KOPT-K1 (cell line): ENCODE measurements around the gene FHIT.

ENCODE experiments used
- H3K27ac ChIP-seq: fragments of 200-600 bp; sonication (generic); 2 replicates; pipeline ENCODE4 v1.5.1; 2016; ENCODE audit warnings: antibody characterized with exemption, mild to moderate bottlenecking, low read depth, low read length; ENCODE audit not compliant: poor library complexity, severe bottlenecking
- H3K36me3 ChIP-seq: fragments of 200-600 bp; sonication (generic); 2 replicates; pipeline ENCODE4 v1.5.1; 2017; ENCODE audit warnings: antibody characterized with exemption, mild to moderate bottlenecking, low read length, moderate library complexity; ENCODE audit not compliant: insufficient read depth
- H3K9me3 ChIP-seq: fragments of 200-600 bp; sonication (generic); 2 replicates; pipeline ENCODE4 v1.5.1; 2017; ENCODE audit warnings: antibody characterized with exemption, low read length, mild to moderate bottlenecking; ENCODE audit not compliant: insufficient read depth, poor library complexity, severe bottlenecking

FHIT gene

DNA sequence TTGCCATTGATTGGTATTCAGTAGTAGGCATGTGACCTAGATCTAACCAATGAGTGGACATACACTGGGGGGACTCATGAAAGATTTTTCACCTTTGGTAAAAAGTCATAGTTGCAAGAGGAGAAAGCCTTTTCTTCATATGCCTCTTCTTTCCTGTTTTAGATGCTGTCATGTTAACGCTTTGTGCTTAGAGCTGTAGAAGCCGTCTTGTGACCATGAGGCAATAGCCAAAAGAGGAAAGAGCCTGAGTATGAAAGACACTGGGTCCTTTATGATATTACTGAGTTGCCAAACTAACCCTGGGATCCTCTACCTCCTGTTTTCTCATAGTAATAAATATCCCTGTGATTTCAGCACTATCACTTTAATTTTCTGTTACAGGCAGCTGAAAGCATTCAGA lies 396.0 kb downstream of the FHIT start:
- Histone ChIP-seq H3K9me3 (peaks cover 4% of the 10 kb centered on the region), H3K27ac (no peak overlapping the region), H3K36me3 (no peaks in the 10 kb centered on the region)

- no peaks in the 10 kb centered on the region for H3K36me3 ChIP-seq
- no peak overlapping the region for H3K27ac ChIP-seq
These were observed 396.5 kb downstream of the FHIT start for GRCh38 chr3:60854791-60855190.

DNA sequence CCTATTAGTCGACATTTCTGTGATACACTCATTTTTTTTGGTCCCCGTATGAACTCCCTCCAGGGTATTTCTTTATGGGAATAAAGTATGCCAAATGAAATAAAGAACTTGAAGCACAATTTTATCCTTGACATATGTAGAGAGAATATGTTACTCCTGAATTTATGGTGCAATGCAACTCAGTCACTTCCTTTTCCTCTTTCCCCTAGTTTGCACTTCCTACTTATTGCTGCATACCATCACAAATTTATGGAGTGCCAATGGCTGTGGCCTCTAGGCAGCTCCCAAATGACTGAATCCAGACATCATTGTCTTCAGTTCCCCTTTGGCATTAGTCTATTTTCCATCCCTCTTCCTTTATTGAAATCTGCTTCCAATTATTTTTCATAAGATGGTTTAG lies 403.5 kb downstream of the FHIT start:
- no peak overlapping the region for H3K27ac ChIP-seq
- H3K36me3 ChIP-seq = no peaks in the 10 kb centered on the region
- peaks cover 4% of the 10 kb centered on the region for H3K9me3 ChIP-seq

More at GRCh38 chr3:60854791-60855190, 396.5 kb downstream of the FHIT start:
- peaks cover 4% of the 10 kb centered on the region for H3K9me3 ChIP-seq

DNA sequence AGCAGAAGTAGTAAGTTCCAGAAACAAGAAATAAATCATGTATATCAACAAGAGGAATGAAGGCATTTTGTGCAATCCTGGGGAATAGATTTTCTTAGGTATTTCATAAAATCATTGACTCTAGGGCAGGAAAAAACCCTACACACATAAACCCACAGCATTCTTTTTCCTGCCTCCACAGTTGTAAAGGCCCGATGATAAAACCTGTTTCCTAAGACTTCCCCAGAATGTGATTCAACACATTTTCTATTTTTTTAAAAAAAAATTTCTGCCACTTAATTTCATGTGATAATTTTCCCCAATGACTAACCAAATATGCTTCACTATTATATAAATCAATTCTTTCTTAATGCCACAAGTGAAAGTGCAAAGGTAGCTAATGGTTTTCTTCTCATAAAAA lies 407.0 kb downstream of the FHIT start:
- Histone ChIP-seq H3K36me3 (no peaks in the 10 kb centered on the region), H3K27ac (no peak overlapping the region)

DNA sequence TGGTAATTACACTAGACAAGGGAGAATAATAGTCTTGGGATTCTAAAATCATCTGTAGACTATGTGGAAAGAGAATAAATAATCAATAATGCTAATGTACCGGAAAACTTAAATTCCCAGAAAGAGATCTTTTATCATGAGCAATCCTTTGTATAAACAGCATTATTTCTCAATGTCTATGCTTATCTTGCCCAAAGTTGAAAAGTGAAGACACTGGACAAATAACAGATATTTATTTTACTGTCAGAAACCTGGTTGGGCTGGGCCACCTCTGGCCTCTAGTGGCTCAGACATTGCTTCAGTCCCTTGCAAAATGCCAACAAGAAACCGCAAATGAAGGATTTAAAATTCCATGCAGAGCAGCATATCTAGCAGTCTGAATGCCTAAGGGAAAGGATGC lies 409.9 kb downstream of the FHIT start:
- H3K9me3 ChIP-seq = no peaks in the 10 kb centered on the region
- H3K27ac ChIP-seq = no peak overlapping the region
- H3K36me3 ChIP-seq = no peaks in the 10 kb centered on the region

More for the DNA sequence above, 407.0 kb downstream of the FHIT start:
- H3K9me3 ChIP-seq = no peaks in the 10 kb centered on the region

- no peak overlapping the region for H3K27ac ChIP-seq
- no peaks in the 10 kb centered on the region for H3K9me3 ChIP-seq
- no peaks in the 10 kb centered on the region for H3K36me3 ChIP-seq
These were observed 412.0 kb downstream of the FHIT start for GRCh38 chr3:60839246-60839645.

GRCh38 chr3:60835796-60836195 lies 415.5 kb downstream of the FHIT start:
- H3K27ac ChIP-seq = no peak overlapping the region
- no peaks in the 10 kb centered on the region for H3K9me3 ChIP-seq
- H3K36me3 ChIP-seq = no peaks in the 10 kb centered on the region

DNA sequence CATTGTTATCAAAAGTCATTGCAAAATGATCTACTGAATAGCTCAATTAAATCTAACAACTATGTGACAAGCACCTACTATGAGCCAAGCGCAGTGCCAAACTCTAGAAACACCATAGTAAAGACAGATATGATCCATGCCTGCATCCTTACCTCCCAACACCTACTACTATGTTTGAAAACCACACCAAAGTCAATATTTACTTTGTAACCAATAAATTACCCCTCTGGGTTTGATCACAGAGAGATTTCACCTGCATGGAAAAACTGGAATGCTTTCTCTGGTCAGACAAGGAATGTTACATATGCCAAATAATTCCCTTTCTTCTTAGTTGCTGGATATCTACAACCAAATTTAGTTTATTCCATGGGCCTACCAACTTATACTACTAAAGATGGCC lies 422.2 kb downstream of the FHIT start:
- peaks cover 1% of the 10 kb centered on the region for H3K9me3 ChIP-seq
- no peaks in the 10 kb centered on the region for H3K36me3 ChIP-seq
- no peak overlapping the region for H3K27ac ChIP-seq

DNA sequence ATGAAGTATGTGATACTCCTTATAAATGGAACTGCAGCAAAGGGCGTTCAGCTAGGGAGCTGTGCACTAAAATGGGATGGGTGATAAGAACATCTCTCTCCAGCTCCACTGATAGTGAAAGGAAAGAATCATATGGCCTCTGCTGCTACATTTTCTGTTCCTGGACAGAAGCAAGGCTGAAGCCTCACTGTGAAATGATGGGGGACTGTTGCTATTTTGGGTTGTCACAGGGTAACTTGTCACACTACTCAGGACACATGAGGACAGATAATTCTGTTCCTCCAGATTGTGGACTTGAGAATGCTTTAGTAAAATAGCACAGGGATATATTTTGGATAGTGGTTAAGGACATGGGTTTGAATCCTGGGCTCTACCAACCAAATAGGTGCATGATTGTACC lies 423.6 kb downstream of the FHIT start:
- Histone ChIP-seq H3K27ac (no peak overlapping the region), H3K36me3 (no peaks in the 10 kb centered on the region), H3K9me3 (peaks cover 6% of the 10 kb centered on the region)

GRCh38 chr3:60826511-60826910 lies 424.7 kb downstream of the FHIT start:
- peaks cover 6% of the 10 kb centered on the region for H3K9me3 ChIP-seq
- H3K36me3 ChIP-seq = no peaks in the 10 kb centered on the region
- H3K27ac ChIP-seq = no peak overlapping the region

DNA sequence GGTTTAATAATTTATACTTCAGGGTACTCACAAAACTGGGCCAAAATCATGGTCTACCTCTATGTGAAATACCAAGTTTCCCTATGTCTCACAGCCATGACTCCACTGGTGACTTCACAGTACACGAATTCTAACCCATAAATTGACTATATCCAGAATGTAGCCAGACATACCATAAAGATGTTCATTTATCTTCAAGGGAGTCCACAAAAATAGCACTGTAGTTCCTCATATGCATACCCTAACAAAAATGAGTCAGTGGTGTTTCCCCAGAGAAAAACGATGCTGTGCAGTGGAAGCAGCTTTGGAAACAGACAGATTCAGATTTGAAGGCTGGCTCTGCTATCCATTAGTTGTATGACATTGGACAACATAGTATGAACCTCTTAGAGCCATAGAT lies 438.8 kb downstream of the FHIT start:
- Histone ChIP-seq H3K36me3 (no peaks in the 10 kb centered on the region), H3K9me3 (no peaks in the 10 kb centered on the region)

GRCh38 chr3:60810881-60811280 lies 440.4 kb downstream of the FHIT start:
- Histone ChIP-seq H3K36me3 (no peaks in the 10 kb centered on the region), H3K9me3 (no peaks in the 10 kb centered on the region), H3K27ac (no peak overlapping the region)

More for the DNA sequence above, 438.8 kb downstream of the FHIT start:
- H3K27ac ChIP-seq = no peak overlapping the region

- Histone ChIP-seq H3K27ac (no peak overlapping the region), H3K36me3 (no peaks in the 10 kb centered on the region), H3K9me3 (no peaks in the 10 kb centered on the region)
These were observed 441.2 kb downstream of the FHIT start for GRCh38 chr3:60809857-60810610.

DNA sequence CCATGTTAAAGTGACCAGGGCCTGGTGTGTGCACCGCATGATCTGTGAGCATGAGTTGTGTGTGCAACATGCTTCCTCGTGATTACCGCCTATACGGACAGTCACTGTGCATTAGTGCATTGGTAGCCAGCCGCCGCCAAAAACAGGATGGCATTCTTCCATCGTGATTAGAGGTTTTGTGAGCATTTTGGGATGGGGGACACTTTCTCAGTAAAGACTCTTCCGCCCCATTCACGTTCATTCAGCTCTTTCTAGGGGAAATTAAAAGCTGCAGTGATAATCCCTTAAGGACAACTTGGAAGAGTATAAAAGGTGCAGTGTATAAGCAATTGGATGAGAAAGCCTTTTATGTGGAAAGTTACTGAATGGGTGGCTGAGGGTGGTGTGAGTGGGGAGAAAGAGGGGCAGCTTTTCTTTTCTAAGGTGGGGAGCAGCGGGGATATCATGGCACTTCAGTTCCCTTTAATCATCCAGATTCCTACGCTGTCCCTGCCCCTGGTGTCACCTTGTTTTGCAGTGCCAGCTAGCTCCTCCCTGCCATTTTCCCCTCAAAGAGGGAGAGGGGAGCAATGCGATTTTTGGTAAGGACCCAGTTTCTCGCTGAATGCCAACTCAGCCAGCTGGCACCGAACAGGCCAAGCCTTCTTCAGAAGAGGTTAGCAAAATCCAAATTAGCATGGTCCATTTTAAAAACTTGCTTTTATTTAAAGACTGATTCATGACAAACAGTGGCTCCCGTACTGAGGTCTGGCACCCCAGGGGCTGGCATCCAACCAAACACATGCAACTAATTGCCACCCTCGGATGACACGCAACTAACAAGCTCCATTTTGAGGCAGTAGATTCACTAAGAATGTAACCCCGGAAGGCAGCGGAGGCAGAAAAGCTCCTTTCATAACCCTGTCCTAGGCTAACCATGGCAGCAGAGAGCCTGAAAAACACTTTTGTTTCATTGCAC lies 447.8 kb downstream of the FHIT start:
- no peak overlapping the region for H3K27ac ChIP-seq
- H3K9me3 ChIP-seq = no peaks in the 10 kb centered on the region
- H3K36me3 ChIP-seq = no peaks in the 10 kb centered on the region

DNA sequence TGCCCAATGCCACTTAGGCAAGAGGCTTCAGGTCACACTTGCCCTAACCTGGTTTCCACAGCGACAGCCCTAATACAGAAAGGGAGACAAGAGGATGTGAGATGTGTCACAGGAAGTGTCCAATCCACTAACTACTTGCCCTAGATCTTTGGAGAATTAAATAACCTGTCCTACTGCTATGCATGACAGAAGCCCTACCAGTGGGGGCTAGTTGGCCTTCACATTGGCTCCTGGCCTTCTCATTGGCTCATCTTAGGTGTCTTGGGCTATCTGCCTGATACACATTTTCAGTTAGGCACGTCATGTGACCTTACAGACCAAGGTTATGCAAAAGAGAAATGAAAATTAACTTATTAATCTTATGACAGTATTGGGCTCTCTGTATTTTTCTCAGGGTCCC lies 449.9 kb downstream of the FHIT start:
- H3K36me3 ChIP-seq = no peaks in the 10 kb centered on the region
- no peaks in the 10 kb centered on the region for H3K9me3 ChIP-seq
- no peak overlapping the region for H3K27ac ChIP-seq
